HG03097 (cell line): Measurements from ENCODE around the gene PRPF18.

Experiments
- ATAC-seq: cut with Tn5 transposase; IDR thresholded peaks from one replicate; pipeline ENCODE4 v1.9.1; 2021; ENCODE audit not compliant: unreplicated experiment, low FRiP score

The PRPF18 gene

DNA sequence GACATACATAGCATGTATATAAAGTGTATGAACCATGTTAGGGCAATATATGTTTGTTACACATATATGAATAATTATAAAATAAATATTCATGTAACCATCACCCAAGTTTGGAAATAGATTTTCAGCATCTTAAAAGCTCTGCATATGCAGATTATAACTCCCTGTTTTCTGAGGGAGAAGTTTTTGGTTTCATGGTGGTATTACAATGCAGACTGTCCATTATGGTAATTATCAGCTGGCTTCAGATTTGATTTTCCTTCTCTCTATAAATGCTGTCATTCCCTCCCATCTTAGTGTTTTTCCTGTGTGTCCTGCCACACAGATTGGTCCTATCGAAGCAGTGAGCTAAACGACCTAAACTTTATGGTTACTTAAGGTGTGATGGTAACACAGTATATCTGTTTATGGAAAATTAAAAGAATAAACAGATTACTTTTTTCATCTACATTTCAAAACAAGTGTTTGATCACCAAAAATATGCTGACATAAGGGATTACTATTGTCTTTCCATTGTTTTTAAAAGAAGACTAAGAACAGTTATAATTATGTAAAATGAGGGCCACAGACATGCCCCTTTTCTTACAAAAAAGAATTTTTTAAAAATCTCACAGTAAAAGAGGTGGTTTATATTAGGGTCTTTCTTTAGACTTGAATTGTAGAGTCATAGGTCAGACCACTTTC, 17.7 kb downstream of the PRPF18 start:
- no peak for ATAC-seq

DNA sequence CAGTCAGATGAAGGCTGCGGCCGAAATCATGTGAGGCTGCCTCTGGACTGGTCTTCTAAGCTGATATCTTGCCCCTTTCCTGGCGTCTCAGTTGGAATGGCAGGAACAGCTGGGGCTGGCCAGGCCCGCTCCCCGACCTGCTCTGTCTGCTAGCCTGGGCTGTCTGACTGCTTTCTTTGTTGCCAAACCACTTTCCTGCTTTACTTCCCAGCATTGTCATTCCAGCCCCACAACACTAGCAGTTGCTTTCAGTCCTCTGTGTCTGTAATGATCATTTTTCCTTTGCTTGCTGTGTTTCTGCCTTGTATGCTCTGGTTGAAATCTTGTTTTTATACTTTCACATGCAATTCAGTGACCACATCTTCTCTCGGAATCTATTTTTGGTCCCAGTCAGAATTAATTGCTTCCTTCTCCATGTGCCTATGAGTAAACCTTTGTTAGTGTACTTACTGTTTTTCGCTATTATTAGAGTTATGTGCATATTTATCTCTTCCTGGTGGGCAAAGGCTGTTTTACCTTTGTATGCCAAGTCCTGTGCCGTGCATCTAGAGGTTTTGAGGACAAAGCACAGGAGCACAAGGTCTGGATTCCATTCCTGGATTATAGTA, 21.6 kb downstream of the PRPF18 start:
- ATAC-seq, result no peak

DNA sequence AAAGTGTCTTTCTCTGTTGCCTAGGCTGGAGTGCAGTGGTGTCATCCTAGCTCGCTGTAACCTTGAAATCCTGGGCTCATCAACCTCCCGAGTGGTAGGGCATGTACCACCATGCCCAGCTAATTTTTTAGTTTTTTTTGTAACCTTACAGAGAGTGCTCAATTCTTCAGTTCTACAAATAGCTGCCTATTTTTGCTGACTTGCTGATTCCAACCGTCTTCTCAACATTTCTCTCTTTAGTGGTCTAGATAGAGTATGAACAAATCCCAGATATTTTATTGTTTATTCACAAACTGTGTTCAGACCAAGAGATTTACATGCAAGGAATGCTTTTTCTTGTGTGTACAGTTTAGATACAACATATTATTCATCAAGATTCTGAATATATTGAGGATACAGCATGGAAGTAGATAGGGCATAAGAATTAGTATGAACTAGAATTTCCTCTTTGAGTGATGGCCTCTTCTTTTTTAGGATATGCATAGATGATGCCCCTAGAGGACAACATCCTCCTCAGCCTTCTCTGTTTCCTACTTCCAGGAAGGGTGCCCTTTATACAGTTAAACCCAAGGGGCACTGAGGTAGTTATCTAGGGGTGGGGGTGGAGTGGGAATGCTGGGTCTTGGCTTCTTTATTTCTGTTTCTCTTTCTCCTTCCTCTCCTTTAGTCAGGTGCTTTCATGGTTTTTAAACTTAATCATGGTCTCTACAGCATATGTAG, 26.0 kb downstream of the PRPF18 start:
- no peak for ATAC-seq

GRCh38 chr10:13613519-13613918, 26.8 kb downstream of the PRPF18 start:
- ATAC-seq, result no peak

GRCh38 chr10:13614530-13615332, 28.0 kb downstream of the PRPF18 start:
- ATAC-seq, result no peak

DNA sequence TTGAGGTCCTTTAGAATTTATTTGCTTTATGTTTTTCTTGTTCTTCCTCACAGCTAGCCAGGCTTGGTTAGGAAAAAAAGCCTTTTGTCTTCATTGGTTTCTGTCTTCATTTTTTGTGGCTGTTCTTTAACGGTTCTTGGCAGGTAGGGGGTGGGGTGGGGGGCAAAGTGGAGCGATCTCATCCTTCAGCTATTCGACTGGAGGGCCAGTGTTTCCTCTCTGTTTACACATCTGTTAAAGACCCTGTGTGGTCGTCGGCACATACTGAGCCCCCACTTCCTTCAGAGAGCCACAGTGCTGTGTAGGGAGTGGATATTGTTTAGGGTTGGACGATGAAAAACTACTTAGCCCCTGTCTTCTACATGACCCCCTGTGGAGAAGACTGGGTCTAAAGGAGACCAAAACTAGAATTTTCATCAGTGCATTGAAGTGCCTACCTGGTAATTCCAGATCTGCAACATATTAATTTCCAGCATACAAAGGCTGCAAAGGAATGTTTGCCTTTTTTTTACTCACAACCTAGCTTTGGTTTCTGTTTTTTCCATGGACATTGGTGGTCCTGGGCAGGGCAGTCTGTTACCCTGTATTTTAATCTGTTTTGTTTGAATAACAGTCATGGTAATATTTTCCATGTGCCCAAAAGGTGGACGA, 29.0 kb downstream of the PRPF18 start:
- no peak for ATAC-seq

GRCh38 chr10:13617116-13617515, 30.4 kb downstream of the PRPF18 start:
- no peak for ATAC-seq

DNA sequence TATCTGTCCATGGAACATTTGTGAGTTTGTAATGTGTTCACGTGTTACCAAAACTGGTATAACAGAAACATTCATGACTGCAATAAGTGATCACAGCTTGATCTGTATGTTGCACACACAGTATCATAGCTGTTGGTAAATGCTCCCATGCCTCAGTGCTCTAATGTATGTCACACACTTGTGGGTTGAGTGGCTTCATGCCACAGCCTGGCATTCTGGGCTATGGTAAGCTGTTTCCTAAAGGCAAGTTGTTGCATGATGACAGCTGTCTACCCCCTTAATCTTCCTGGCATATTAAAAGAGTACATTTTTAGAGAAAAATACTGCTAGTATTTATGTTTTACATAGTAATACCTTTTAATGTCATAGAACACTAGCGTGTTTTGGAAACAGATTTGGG, 35.2 kb downstream of the PRPF18 start:
- ATAC-seq, result no peak

DNA sequence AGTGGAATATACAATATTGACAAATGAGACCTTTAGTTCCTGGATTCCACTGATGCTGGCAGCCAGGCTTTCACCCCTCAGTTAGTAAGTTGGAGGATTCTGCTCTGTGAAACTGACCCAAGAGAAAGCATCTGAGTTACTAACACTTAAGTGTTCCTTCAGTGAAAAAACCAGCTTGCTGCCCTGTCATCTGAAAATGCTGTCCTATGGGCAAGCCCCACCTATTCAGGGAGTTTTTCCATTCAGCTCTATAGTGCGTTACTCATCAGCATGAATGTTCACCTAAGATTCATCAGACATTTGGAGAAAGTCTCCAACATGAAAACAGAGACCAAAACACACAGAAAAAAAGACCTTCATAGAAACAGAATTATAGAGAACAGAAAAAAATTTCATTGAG, 37.9 kb downstream of the PRPF18 start:
- no peak for ATAC-seq

DNA sequence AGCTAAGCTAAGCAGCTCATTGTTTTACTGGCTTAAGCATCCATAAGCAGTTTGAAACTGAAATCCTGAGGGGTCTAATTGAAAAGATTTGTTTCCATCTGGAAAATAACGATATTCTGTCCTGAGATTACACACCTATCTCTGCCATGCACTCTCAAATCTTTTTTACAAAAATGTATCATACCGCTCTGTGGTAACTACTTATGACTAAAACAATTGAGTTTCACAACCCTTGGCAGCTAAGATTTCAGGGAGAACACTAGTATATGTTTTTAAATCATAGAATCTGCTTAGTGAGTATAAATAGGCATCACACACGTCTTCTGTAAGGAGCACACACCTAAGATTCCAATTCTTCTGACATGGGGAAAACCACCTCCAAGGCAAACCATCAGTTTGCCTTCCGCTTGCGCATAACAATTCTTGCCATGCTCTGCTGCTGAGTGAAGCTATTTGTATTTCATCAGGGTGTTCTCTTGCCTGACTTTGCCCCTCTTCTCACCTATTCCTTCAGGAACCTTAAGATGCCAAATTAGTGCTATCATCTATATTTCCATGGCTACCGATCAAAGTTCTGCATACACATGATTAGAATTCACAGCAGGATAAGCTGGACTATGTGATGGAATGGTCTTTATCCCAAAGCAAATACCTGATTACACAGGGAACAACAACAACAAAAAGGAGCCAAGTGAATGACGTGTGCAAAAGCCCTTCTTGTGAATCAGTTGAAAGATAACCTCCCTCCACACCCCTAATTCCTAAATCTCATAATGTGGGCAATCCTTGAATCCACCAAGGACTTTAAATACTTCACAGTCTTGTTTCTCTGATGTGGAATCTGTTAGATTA, 40.9 kb downstream of the PRPF18 start:
- no peak for ATAC-seq

- ATAC-seq, result no peak
These were observed 41.9 kb downstream of the PRPF18 start for GRCh38 chr10:13628661-13629060.

- no peak for ATAC-seq
These were observed 42.4 kb downstream of the PRPF18 start for GRCh38 chr10:13629116-13629515.

- ATAC-seq, result no peak
These were observed 43.5 kb downstream of the PRPF18 start for GRCh38 chr10:13630231-13630630.

GRCh38 chr10:13631594-13631993, 44.8 kb downstream of the PRPF18 start:
- no peak for ATAC-seq

DNA sequence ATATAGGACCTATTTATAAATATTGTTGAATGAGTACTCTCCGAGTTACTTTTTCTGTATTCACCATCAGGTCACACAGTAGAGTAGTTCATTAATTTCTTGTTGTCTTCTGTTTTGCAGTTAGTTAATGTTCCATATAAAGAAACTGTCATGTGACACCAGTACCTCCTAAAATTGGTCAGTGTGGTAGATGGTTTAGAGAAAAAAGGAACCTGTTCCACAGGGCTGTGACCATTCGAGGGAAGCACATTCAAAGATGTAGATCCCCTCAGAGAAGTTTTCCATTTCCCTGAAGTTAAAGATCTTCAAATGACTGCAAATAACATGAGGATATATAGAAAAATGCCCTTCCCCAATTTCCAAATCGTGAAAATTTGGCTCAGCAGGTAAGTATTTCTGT, 45.7 kb downstream of the PRPF18 start:
- no peak for ATAC-seq

DNA sequence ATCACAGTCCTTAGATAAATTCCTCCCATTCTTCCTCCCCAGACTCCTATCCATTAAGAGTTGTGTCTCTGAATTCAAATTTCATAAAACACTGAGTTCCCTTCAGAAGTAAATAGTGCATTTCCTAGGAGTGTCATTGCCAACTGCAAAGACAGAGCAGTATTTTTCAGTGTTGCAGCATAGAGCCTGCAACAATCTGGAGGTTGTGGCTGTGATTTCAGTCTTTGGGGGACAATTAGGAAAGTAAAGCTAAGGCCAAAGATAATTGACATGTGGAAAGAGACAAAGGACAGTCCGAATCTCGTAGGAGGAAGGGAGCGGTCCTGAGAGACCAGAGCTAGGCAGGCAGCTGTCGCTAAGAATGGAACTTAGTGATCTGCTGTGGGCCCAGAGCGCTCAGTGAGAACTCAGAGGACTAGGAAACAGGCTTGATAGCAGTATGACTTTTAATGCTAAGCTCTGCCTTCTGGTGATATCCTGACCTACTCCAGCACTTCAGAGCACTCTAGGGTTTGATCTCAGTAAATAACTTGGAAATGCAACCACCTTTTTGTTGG, 46.2 kb downstream of the PRPF18 start:
- no peak for ATAC-seq

DNA sequence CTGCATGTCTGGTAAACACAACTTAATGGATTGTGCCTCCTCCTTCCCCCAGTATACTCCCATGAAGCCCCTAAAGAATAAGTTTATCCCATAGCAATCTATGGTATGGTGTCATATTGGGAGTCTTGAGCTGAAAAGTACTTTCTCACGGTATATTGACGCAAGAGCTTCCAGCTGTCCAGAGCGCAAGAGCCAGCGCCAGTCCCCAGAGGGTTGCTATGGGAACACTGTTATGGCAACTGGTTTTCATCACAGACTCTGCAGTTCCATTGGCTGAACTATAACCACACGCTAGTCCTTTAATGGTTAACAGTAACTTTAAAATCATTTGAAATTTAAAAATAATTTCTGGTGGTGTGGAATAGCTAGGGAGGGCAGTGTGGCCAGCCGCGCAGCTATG, 46.9 kb downstream of the PRPF18 start:
- no peak for ATAC-seq

- no peak for ATAC-seq
These were observed 47.4 kb downstream of the PRPF18 start for GRCh38 chr10:13634207-13634606.

DNA sequence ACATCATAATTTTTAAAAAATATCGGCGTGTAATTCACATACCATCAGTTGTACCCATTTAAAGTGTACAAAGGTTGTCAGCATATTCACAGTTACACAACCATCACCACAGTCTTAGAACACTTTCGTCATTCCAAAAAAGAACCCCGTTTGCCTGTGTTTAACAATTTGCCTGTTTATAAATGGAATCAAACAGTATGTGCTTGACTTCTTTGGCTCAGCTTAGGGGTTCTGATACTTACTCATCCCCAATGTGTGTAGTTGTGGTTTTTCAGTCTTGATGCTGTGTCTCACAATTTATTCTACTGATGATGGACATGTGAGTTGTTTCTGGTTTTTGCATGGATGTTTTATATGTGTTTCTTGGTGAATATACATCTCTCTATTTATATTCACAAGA, 50.0 kb downstream of the PRPF18 start:
- ATAC-seq, result no peak
